Measurements from ENCODE around the gene RAB14.

- TF ChIP-seq CTCF (conservative IDR thresholded peaks at IDR 0.05; ENCODE audit: low read length) = no peak
- TF ChIP-seq EZH2phosphoT487 (IDR thresholded peaks at IDR 0.05; ENCODE audit: borderline replicate concordance, low read depth, low read length) = no peak
These were observed 30.6 kb upstream of the RAB14 start for GRCh38 chr9:121232251-121232650.
